ENCODE measurements around the gene PCBP3.
"Not testable (repeated sequence)": the region's sequence is repeated elsewhere in the genome, so short reads cannot be mapped to it uniquely, and the experiment has no call there.

Gene PCBP3

DNA sequence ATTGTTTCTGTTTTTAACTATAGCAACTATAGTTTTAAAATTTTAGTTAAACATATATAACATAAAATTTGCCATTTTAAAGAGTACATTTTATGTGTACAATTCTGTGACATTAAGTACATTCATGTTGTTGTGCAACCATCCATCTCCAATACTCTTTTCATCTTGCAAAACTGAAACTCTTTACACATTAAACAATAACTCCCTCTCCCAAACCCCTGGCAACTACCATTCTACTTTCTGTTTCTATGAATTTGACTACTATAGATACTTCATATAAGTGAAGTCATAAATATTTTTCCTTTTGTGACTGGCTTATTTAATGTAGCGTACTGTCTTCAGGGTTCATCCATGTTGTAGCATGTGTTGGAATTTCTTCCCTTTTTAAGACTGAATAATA is 25.9 kb downstream of the PCBP3 start:
- no peak for DNase-seq (ENCODE audit: extremely low read depth in 1 of 2, low read depth in 1 of 2)

DNA sequence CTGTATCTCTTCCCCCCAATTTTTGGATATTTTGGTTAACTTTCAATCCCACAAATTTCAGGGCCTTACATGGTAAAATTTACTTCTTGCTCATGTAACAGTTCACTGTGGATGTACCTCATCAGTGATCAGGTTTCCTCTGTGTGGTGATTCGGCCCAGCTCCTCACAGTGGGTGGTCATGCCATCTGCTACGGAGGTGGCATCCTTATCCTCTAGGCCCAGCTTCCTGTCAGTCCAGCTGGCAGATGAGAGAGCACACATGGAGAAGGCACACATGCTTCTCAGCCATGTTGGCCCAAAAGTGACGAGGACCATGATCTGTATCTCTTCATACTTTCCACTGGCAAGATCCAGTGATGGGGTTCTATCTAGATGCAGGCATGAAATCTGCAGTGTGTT is 27.2 kb downstream of the PCBP3 start:
- DNase-seq (ENCODE audit: extremely low read depth in 1 of 2, low read depth in 1 of 2): no peak

DNA sequence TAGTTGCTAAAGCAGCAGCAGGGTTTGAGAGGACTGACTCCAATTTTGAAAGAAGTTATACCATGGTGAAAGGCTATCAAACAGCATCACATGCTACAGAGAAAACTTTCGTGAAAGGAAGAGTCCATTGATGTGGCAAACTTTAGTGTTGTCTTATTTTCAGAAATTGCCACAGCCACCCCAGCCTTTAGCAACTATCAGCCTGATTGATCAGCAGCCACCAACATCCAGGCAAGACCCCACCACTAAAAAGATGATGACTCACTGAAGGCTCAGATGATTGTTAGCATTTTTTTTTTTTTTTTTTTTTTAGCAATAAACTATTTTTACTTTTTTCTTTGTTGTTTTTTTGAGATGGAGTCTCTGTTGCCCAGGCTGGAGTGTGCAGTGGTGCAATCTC is 35.3 kb downstream of the PCBP3 start:
- not testable (repeated sequence) for DNase-seq (ENCODE audit: extremely low read depth in 1 of 2, low read depth in 1 of 2)

DNA sequence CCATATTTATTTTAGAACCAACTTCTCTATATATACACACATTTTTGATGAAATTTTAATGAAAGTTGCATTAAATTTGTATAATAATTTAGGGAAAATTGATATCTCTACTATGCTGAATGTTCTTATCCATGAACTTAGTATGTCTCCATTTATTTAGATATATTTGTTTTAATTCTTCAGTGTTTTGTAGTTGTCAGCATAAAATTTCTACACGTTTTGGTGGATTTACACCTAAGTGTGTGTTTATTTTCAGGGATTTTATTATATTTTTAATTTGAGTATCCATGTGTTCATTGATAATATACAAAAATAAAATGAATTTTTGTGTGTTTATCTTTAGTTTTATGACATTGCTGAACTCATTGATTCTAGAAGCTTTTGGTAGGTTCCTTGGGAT is 36.7 kb downstream of the PCBP3 start:
- DNase-seq (ENCODE audit: extremely low read depth in 1 of 2, low read depth in 1 of 2): no peak

DNA sequence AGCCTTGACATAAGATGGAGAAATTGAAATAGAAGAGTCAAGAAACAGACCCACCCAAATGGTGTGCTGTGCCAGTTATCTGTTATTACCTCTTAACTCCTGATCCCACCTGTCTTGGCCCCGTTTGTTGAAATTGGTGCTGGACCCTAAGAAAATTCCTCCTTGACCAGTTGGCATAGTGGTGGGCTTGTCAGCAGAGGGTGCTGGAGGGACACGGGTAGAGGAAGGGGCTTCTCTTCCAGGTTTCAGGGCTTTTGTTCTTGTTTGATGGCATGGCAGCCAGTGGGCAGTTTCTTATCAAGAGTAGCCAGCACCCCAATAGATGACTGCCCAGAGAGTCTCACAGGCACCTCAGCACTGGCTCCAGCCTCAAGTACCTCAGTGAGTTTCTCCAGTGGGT is 51.6 kb downstream of the PCBP3 start:
- DNase-seq (ENCODE audit: extremely low read depth in 1 of 2, low read depth in 1 of 2): no peak

DNA sequence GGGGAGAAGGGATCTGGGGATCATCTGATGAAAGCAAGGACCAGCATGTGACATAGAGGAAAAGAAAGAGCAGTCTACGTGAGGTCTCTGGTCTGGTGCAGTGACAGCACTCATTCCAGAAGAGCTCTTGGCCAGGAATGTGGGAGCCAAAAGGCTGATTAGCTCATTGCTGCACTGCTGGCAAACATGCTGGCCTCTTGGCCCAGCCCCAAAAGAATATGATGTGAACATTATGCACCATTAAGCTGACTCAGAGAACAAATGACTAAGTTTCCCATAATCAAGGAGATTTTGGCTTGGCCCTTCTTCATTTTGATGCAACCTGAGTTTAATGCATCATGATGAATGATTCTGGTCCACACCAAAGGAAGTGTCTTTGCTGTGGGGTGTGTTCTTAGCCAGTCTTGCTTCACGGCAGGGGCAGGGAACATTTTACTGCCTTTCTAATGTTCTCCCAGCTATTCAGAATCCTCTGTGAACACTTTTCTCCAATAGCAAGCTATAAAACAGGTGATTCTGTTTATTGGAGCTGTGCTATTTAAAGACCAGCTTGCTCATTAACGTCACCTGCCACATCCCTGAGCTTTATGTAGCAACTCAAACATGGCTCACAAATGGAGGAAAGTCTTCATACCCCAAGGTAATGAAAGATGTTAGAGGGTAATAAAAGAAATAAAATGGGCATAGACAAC is 55.1 kb downstream of the PCBP3 start:
- no peak for DNase-seq (ENCODE audit: extremely low read depth in 1 of 2, low read depth in 1 of 2)

DNA sequence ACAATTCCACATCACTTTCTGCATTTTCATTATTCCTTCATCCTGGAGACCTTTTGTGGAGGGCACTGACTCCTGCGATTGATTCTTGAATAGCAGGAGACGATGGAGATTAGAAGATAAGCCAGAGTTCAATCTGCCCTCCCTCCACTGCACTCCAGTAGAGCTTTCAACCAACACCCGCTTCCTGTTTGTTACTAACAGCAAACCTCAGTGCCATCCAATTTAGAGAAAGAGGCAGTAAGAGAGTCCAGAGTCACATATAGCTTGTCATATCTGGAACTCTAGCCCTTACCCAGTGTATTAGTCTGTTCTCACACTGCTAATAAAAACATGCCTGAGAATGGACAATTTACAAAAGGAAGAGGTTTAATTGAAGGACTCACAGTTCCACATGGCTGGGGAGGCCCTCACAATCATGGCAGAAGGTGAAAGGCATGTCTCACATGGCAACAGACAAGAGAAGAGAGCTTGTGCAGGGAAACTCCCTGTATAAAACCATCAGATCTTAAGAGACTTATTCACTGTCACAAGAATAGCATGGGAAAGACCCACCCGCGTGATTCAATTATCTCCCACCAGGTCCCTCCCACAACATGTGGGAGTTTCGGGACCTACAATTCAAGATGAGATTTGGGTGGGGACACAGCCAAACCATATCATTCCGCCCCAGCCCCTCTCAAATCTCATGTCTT is 55.9 kb downstream of the PCBP3 start:
- no peak for DNase-seq (ENCODE audit: extremely low read depth in 1 of 2, low read depth in 1 of 2)

DNA sequence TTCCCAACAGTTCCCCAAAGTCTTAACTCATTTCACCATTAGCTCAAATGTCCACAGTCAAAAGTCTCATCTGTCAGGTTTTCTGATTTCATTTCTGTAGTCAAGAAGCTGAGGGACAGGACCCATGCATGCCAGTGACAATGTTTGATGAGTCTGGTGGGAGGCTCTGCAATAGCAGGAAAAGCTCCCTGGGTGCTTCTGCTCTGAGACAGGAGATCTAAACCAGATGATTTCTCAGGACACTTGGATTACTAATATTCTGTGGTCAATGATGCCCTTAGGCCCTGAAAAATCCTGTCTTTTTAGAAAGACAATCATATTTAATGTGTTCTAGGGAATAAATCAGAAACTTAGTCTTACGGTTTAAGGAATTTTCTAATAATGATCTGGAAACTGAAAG is 56.4 kb downstream of the PCBP3 start:
- no peak for DNase-seq (ENCODE audit: extremely low read depth in 1 of 2, low read depth in 1 of 2)

DNA sequence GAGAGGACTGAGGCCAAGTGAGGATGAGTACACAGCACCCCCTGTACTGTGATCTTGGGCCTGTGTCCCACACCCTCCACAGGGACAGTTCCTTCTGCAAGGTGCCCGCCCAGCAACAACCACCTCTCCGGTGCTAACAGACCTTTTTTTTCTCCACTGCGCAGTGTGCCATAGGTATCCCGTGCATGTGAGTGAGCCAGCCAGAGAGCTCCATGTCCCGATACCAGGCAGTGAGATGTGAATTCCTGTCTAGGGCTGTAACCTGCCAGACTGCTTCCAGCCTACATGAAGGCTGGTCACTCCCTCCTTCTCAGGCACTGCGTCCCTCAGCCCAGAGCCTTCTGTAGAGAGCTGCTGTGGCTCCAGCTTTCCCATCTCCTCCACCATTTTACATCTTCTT is 56.9 kb downstream of the PCBP3 start:
- no peak for DNase-seq (ENCODE audit: extremely low read depth in 1 of 2, low read depth in 1 of 2)

DNA sequence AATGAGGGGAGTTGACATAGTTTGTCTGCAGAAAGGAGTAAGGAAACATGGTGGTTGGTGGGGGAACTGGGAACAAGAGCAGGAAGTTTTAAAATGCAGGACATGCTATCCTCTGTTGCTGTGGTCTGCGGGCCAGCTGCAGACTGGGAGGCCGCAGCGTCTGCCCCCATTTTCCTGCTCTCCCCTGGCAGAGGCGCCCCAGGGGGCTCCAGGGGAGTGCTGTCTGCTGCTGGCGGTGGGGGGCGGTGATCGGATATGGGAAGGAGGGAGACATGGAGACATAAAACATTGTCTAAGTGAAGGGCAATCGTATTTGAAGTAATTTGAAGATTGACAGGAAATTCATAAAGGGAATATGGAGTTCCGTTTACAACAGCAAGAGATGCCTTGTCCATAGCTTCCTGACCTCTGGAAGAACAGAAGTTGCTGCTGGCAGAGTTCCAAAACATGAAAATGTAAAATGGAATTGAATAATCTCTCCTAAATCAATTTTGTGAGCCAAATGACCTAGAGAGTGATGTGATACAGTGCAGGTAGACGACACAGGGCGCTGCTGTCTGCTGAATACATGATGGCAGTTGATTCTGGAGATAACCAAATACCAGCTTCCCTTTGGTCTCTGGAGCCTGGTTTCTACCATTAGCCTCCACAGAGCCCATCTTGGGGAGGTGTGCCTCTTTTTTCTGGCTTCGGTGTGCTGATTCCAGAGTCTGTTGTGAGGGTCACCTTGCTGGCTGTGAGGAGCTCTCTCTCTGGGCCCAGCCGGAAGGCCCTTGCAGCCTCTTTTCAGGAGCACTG is 61.0 kb downstream of the PCBP3 start:
- DNase-seq (ENCODE audit: extremely low read depth in 1 of 2, low read depth in 1 of 2): no peak

DNA sequence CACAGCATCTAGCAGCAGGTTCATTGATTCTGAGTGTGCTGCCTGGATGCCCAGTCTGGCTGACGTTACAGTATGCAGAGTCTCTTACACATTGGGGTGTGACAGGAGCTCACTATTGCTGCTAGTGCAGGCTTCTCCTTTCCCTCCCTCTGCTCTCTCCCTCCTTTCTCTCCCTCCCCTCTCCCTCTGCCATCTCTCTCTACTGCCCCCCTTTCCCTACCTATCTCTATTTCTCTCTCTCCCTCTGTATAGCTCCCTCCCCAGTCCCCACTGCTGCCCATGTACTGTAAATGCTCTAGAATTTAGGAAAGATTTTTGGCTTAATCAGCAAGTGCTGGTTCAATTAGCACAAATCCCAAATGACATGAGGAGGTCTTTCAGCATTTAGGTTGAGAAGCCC is 62.8 kb downstream of the PCBP3 start:
- DNase-seq (ENCODE audit: extremely low read depth in 1 of 2, low read depth in 1 of 2): no peak

DNA sequence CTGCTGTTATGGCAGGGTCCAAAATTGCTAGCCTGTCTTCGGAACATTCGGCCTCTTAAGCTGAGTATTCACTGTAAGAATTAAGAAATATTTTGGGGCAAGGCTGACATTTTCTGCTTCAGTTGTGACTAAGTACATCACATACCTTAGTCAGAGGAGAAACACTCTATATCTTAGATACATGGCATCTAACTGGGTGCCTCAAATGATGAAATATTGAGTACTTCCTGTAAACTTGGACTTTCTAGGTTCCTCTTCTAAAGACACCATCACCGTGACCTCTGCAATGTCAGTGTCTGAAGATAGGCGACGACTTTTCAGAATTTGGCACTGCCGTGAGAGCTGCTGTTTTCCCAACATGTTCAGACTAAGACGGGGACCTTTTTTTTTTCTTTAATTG is 65.6 kb downstream of the PCBP3 start:
- no peak for DNase-seq (ENCODE audit: extremely low read depth in 1 of 2, low read depth in 1 of 2)

DNA sequence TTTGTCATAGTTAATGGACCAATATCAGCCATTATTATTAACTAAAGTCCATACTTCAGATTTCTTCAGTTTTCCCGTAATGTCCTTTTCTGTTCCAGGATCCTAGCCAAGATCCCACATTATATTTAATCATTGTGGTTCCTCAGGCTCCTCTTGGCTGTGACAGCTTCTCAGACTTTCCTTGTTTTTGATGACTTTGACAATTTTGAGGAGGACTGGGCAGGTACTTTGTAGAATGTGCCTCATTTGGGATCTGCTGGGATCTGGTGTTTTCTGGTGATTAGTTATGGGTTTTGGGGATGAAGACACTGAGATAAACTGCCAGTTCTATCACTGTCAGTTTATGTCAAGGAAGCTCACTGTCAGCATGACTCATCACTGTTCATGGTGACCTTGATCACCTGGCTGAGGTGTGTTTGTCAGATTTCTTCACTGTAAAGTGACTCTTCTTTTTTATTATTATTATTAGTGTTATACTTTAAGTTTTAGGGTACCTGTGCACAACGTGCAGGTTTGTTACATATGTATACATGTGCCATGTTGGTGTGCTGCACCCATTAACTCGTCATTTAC is 66.3 kb downstream of the PCBP3 start:
- no peak for DNase-seq (ENCODE audit: extremely low read depth in 1 of 2, low read depth in 1 of 2)

DNA sequence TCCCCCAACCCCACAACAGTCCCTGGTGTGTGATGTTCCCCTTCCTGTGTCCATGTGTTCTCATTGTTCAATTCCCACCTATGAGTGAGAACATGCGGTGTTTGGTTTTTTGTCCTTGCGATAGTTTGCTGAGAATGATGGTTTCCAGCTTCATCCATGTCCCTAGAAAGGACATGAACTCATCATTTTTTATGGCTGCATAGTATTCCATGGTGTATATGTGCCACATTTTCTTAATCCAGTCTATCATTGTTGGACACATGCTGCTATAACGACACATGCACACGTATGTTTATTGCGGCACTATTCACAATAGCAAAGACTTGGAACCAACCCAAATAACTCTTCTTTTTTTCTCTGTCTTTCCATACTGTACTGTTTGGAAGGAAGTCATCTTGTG is 66.8 kb downstream of the PCBP3 start:
- not testable (repeated sequence) for DNase-seq (ENCODE audit: extremely low read depth in 1 of 2, low read depth in 1 of 2)

DNA sequence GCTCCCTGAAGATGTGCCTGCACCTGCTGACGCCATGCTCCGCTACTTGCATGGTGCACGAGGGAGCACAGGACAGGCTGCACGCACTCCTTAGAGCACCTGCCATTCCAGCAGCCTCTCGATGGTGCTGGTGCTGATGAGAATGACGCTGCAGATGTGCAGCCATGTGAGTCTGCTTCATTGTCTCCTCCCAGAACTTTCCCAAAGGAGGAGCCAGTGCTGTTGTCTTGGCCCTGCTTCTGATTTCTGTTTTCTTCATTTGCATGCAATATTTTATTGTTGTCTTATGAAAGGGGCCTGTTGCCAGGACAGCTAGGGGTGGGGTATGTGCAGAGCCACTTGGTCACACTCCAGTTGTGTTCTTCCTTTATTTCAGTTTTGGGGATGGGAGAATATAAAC is 70.1 kb downstream of the PCBP3 start:
- no peak for DNase-seq (ENCODE audit: extremely low read depth in 1 of 2, low read depth in 1 of 2)

DNA sequence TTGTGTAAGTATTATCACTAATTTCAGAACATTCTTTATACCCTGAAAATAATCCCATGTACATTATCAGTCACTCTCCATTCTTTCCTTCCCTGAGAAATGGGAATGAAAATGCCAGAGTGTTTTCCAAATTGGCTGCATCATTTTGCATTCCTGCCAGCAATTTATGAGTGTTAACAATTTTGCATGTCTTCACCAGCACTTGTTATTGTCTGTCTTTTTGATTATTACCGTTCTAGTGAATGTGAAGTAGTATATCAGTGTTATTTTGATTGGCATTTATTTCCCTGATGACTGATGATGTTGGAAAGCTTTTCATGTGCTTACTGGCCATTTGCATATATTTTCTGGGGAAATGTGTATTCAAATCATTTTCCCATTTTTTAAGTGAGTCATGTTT is 71.9 kb downstream of the PCBP3 start:
- no peak for DNase-seq (ENCODE audit: extremely low read depth in 1 of 2, low read depth in 1 of 2)

DNA sequence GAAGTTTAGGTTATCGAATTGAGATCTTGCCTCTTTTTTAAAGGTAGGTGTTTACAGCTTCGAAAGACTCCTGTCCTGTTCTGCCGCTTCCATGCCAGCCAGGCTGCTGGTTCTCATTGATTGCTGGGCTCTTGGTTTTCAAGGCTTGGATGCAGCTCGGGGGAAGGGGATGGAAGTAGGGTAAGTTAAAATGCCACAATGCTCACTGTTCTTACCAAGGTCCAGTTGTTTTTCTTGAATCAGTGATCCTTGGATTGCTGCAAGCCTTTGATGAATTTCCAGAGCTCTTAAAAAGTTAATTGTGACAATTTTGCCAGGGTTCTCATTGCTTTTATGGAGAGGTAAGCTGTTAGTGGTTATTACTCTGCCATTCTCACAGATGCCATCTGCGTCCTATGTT is 74.9 kb downstream of the PCBP3 start:
- DNase-seq (ENCODE audit: extremely low read depth in 1 of 2, low read depth in 1 of 2): no peak

DNA sequence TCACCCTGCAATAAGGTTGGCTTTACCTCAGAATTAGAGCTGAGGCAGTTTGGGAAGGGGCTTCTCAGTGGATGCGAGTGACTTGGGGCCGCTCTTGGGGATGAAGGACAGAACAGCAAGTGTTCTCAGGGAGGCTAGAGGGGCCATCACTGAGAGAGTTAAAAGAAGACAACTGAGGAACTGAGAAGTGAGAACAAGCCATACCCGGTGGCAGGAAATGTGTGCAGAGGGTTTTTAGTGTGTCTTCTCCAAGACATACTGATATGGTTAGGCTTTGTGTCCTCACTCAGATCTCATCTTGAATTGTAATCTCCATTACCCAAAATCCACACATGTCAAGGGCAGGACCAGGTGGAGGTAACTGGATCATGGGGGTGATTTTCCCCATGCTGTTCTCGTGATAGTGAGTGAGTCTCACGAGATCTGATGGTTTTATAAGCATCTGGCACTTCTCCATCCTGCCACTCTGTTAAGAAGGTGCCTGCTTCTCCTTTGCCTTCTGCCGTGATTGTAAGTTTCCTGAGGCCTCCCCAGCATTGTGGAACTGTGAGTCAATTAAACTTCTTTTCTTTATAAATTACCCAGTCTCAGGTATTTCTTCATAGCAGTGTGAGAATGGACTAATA is 75.8 kb downstream of the PCBP3 start:
- no peak for DNase-seq (ENCODE audit: extremely low read depth in 1 of 2, low read depth in 1 of 2)

DNA sequence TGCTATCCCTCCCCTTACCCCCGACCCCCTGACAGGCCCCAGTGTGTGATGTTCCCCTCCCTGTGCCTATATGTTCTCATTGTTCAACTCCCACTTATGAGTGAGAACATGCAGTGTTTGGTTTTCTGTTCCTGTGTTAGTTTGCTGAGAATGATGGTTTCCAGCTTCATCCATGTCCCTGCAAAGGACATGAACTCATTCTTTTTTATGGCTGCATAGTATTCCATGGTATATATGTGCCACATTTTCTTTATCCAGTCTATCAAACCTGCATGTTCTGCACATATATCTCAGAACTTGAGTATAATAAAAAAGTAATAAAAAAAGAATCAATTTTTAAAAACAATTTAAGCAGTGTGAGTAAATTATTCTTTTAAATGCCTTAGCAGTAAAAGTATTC is 76.7 kb downstream of the PCBP3 start:
- not testable (repeated sequence) for DNase-seq (ENCODE audit: extremely low read depth in 1 of 2, low read depth in 1 of 2)

DNA sequence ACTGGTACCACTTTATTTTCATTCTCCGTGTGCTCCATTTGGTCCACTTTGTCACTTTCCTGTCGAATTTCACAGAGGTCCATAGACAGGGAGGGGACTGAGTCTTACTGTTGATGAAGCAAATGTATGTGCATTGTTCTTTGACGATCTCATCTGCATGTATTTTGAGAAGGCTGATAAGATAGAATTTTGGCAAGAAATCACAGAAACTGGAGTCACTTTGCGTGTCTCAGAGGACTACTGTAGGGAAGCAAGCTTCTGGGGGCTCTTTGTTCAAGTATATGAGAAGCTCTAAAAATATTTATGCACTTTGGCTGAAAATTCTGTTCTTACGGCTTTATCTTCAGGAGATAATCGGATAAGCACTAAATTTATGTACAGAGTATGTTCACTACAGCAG is 78.1 kb downstream of the PCBP3 start:
- no peak for DNase-seq (ENCODE audit: extremely low read depth in 1 of 2, low read depth in 1 of 2)
